NT2/D1 (cell line): ENCODE measurements around the gene SLC7A6.

ENCODE experiments used
- SUZ12 ChIP-seq: IDR thresholded peaks from 2 replicates; pipeline ENCODE4 v1.6.1; 2011; ENCODE audit not compliant: insufficient read length, insufficient read depth; ENCODE audit errors: extremely low read depth
- YY1 ChIP-seq: IDR thresholded peaks from 2 replicates; pipeline ENCODE4 v1.6.1; 2011; ENCODE audit not compliant: insufficient read length, insufficient read depth
- ZNF274 ChIP-seq: IDR thresholded peaks from 2 replicates; pipeline ENCODE4 v1.6.1; 2011; ENCODE audit warnings: mild to moderate bottlenecking, low read depth, low read length

DNA sequence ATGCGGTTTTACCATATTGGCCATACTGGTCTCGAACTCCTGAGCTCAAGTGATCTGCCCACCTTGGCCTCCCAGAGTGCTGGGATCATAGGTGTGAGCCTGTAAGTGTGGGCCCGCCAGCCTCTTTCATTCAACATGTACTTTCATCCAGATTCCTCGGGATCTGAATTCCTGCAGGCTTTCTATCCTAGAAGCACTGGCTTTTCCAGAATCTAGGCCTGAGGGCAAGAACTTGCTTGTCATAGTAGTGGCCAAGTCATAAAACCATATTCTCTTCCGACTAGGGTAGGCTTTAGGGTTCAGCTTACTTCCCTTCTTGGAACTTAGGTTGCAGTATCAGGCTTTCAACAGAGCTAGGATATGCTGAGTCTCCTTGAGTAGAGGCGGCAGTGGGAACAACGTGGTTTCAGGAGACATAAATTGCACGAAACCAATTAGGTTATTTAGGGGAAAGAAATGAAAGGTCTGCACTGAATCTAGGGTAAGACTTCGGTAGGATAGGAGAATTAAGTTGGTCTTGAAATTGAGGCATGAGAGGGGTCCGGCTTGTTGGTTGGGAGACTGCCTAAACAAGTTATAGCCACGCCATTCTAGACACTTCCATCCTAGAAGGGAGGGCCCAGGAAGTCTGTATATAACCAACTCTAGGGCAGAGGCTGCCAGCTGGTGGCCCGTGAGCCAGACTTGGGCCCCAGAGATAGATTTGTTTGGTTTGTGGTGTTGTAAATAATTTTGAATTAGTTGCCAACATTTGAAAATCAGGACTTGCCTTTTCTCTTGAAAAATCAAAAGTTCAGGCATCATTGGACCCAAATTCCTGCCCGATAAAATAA lies 15.6 kb downstream of the SLC7A6 start:
- TF ChIP-seq ZNF274 (no peak), SUZ12 (no peak), YY1 (no peak)
